Neural progenitor cell (in vitro differentiated cells): Measurements from ENCODE around the gene GDF7.
"Not testable (repeated sequence)": the region's sequence is repeated elsewhere in the genome, so short reads cannot be mapped to it uniquely, and the experiment has no call there.

Source experiments
- EZH2phosphoT487 ChIP-seq: fragments of 200-600 bp; sonication (generic); IDR thresholded peaks from 2 replicates; pipeline ENCODE4 v1.6.1; 2017; ENCODE audit warnings: antibody characterized with exemption
- TF ChIP-seq, protein P1 (sequence below): fragments of 200-600 bp; sonication (generic); IDR thresholded peaks from 2 replicates; pipeline ENCODE4 v1.5.1; 2017; ENCODE audit warnings: antibody characterized with exemption, mild to moderate bottlenecking

DNA sequence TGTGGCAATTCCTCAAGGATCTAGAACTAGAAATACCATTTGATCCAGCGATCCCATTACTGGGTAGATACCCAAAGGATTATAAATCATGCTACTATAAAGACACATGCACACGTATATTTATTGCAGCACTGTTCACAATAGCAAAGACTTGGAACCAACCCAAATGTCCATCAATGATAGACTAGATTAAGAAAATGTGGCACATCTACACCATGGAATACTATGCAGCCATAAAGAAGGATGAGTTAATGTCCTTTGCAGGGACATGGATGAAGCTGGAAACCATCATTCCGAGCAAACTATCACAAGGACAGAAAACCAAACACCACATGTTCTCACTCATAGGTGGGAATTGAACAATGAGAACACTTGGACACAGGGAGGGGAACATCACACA, 49.2 kb downstream of the GDF7 start:
- TF ChIP-seq, protein P1, sequence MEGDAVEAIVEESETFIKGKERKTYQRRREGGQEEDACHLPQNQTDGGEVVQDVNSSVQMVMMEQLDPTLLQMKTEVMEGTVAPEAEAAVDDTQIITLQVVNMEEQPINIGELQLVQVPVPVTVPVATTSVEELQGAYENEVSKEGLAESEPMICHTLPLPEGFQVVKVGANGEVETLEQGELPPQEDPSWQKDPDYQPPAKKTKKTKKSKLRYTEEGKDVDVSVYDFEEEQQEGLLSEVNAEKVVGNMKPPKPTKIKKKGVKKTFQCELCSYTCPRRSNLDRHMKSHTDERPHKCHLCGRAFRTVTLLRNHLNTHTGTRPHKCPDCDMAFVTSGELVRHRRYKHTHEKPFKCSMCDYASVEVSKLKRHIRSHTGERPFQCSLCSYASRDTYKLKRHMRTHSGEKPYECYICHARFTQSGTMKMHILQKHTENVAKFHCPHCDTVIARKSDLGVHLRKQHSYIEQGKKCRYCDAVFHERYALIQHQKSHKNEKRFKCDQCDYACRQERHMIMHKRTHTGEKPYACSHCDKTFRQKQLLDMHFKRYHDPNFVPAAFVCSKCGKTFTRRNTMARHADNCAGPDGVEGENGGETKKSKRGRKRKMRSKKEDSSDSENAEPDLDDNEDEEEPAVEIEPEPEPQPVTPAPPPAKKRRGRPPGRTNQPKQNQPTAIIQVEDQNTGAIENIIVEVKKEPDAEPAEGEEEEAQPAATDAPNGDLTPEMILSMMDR, result not testable (repeated sequence)
- TF ChIP-seq EZH2phosphoT487, result not testable (repeated sequence)
